ENCODE measurements around the gene HDAC3.

GRCh38 chr5:141657937-141658545 is 21.4 kb upstream of the HDAC3 start:
- TF ChIP-seq ZFX (IDR thresholded peaks at IDR 0.05; ENCODE audit: borderline replicate concordance), result no peak
- TF ChIP-seq, protein P1, sequence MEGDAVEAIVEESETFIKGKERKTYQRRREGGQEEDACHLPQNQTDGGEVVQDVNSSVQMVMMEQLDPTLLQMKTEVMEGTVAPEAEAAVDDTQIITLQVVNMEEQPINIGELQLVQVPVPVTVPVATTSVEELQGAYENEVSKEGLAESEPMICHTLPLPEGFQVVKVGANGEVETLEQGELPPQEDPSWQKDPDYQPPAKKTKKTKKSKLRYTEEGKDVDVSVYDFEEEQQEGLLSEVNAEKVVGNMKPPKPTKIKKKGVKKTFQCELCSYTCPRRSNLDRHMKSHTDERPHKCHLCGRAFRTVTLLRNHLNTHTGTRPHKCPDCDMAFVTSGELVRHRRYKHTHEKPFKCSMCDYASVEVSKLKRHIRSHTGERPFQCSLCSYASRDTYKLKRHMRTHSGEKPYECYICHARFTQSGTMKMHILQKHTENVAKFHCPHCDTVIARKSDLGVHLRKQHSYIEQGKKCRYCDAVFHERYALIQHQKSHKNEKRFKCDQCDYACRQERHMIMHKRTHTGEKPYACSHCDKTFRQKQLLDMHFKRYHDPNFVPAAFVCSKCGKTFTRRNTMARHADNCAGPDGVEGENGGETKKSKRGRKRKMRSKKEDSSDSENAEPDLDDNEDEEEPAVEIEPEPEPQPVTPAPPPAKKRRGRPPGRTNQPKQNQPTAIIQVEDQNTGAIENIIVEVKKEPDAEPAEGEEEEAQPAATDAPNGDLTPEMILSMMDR (IDR thresholded peaks at IDR 0.05), result no peak
